ENCODE measurements around the gene IGF2. TPM values are rescaled to one million over a fixed set of nuclear protein-coding genes. Genes with fewer than 3 reads are reported as not detected.
A peak's percentile ranks its signal among the peaks of the same experiment; 100 is the strongest.

Gene IGF2
- total RNA-seq, 2 experiments from 2014 or later, result not detected

GRCh38 chr11:2096011-2096918 is 42.9 kb downstream of the IGF2 start:
- intact Hi-C loops (cut with DNase I, micrococcal nuclease), result no loop called here
- Histone ChIP-seq H3K27me3 (ENCODE audit: control insufficient read depth in 1 of 2, insufficient read depth in 2 of 2, low read length in 2 of 2) (no peaks in the 10 kb centered on the region), H3K36me3 (ENCODE audit: insufficient read depth, low read length) (no peaks in the 10 kb centered on the region), H3K9me3 (ENCODE audit: control insufficient read depth in 1 of 2, insufficient read depth in 1 of 2, low read length in 2 of 2) (peaks cover 0 to 5% of the 10 kb centered on the region in 2 experiments), H3K4me3 (ENCODE audit: low read length) (no peak overlapping the region), H3K27ac (ENCODE audit: low read depth in 1 of 2, low read length in 2 of 2) (no peak overlapping the region), H3K4me1 (ENCODE audit: insufficient read depth, low read length) (peaks cover 18% of the 10 kb centered on the region)
- ATAC-seq (ENCODE audit: poor library complexity) (no peak), DNase-seq (peak in 1 of 14 experiments; percentile 25)
- H3K27ac Mint-ChIP-seq, result no peak overlapping the region
- POLR2A ChIA-PET, result no interaction called here
- TF ChIP-seq CTCF (IDR thresholded peaks at IDR 0.05), result no peak
- peaks cover 11% of the 10 kb centered on the region for H3K4me1 Mint-ChIP-seq (ENCODE audit: low read depth)
- H3K36me3 Mint-ChIP-seq (ENCODE audit: low read depth), result no peaks in the 10 kb centered on the region
- no peaks in the 10 kb centered on the region for H3K9me3 Mint-ChIP-seq
- H3K4me3 Mint-ChIP-seq, result no peak overlapping the region
- H3K27me3 Mint-ChIP-seq, result no peaks in the 10 kb centered on the region
- CTCF ChIA-PET, result no interaction called here

DNA sequence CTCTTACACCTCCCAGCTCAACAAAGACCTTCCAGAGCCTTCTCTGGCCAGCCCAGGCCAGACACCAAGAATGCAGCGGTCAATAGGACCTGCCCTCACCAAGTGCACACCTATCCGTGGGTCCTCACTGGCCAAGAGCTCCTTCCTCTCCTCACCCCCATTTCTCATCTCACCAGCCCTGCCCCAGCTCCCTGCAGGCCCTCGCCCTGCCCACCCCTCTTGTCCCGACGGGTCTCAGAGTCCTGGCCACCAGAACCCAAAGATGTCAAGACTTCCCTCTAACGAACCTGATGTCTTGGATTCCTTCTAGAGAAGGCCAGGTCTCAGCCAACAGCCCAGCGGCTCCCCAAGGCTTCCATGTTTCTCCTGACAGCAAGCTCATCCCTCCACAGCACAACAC is 43.6 kb downstream of the IGF2 start:
- H3K9me3 Mint-ChIP-seq, result no peaks in the 10 kb centered on the region
- ATAC-seq (ENCODE audit: poor library complexity) (no peak), DNase-seq (peak in 1 of 14 experiments; percentile 23)
- H3K4me3 Mint-ChIP-seq, result no peak overlapping the region
- H3K4me3 ChIP-seq (ENCODE audit: low read length), result no peak overlapping the region
- no peaks in the 10 kb centered on the region for H3K27me3 ChIP-seq (ENCODE audit: control insufficient read depth in 1 of 2, insufficient read depth in 2 of 2, low read length in 2 of 2)
- CTCF ChIA-PET, result no interaction called here
- no peak overlapping the region for H3K27ac ChIP-seq (ENCODE audit: low read depth in 1 of 2, low read length in 2 of 2)
- POLR2A ChIA-PET, result no interaction called here
- H3K4me1 Mint-ChIP-seq (ENCODE audit: low read depth), result peaks cover 11% of the 10 kb centered on the region
- intact Hi-C loops (cut with DNase I, micrococcal nuclease), result no loop called here
- H3K27me3 Mint-ChIP-seq, result no peaks in the 10 kb centered on the region
- H3K36me3 Mint-ChIP-seq (ENCODE audit: low read depth), result no peaks in the 10 kb centered on the region
- peaks cover 0 to 5% of the 10 kb centered on the region in 2 experiments for H3K9me3 ChIP-seq (ENCODE audit: control insufficient read depth in 1 of 2, insufficient read depth in 1 of 2, low read length in 2 of 2)
- H3K4me1 ChIP-seq (ENCODE audit: insufficient read depth, low read length), result peaks cover 18% of the 10 kb centered on the region
- no peak overlapping the region for H3K27ac Mint-ChIP-seq
- TF ChIP-seq CTCF (IDR thresholded peaks at IDR 0.05), result no peak
- no peaks in the 10 kb centered on the region for H3K36me3 ChIP-seq (ENCODE audit: insufficient read depth, low read length)

GRCh38 chr11:2095198-2095520 is 44.0 kb downstream of the IGF2 start:
- Mint-ChIP-seq H3K36me3 (ENCODE audit: low read depth) (no peaks in the 10 kb centered on the region), H3K4me3 (no peak overlapping the region), H3K27ac (no peak overlapping the region), H3K4me1 (ENCODE audit: low read depth) (peaks cover 11% of the 10 kb centered on the region), H3K9me3 (no peaks in the 10 kb centered on the region), H3K27me3 (no peaks in the 10 kb centered on the region)
- Histone ChIP-seq H3K4me1 (ENCODE audit: insufficient read depth, low read length) (peaks cover 18% of the 10 kb centered on the region), H3K36me3 (ENCODE audit: insufficient read depth, low read length) (no peaks in the 10 kb centered on the region), H3K27ac (ENCODE audit: low read depth in 1 of 2, low read length in 2 of 2) (no peak overlapping the region), H3K9me3 (ENCODE audit: control insufficient read depth in 1 of 2, insufficient read depth in 1 of 2, low read length in 2 of 2) (peaks cover 0 to 5% of the 10 kb centered on the region in 2 experiments), H3K27me3 (ENCODE audit: control insufficient read depth in 1 of 2, insufficient read depth in 2 of 2, low read length in 2 of 2) (no peaks in the 10 kb centered on the region), H3K4me3 (ENCODE audit: low read length) (no peak overlapping the region)
- CTCF ChIA-PET, result no interaction called here
- POLR2A ChIA-PET, result no interaction called here
- ATAC-seq (ENCODE audit: poor library complexity) (no peak), DNase-seq (no peak)
- no peak for TF ChIP-seq CTCF (IDR thresholded peaks at IDR 0.05)
- intact Hi-C loops (cut with DNase I, micrococcal nuclease), result no loop called here
